Measurements from ENCODE around the gene EPHA1. TPM values are rescaled to one million over a fixed set of nuclear protein-coding genes. Genes with fewer than 3 reads are reported as not detected.

EPHA1 gene
- total and polyA plus RNA-seq, 5 donors from 2014 or later, result 1.4 to 10.3 (median 5.0) TPM

DNA sequence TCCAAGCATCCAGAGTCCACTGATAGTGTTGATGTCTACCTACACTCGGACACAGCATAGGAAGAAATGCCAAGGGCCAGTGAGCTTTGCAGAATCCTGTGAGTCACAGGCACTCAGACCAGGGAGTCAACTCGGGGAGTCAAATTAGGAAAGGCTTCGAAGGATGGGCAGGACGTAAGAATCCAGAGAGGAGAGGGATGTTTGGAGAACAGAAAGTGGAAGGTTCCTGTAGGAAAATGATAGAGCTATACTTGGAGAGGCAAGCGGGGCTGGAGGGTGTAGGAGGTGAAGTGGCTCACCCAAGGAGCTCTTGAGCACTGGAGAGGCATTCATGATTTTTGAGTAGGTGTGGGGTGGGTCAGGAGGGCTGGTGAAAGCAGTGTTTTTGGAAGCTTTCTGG, 24.5 kb downstream of the EPHA1 start:
- peaks cover 63% of the 10 kb centered on the region for H3K4me1 ChIP-seq (ENCODE audit: control insufficient read depth, insufficient read depth, low read length, poor library complexity, severe bottlenecking)
- Mint-ChIP-seq H3K36me3 (peaks cover 4% of the 10 kb centered on the region), H3K9me3 (peaks cover 0 to 1% (median 0%) of the 10 kb centered on the region in 7 donors), H3K27me3 (no peaks in the 10 kb centered on the region), H3K4me1 (peaks cover 10 to 21% (median 10%) of the 10 kb centered on the region in 4 donors), H3K4me3 (no peak overlapping the region), H3K27ac (no peak overlapping the region)
- ATAC-seq (ENCODE audit: low read depth in 2 of 2), result no peak
- DNase-seq, result no peak
- H3K36me3 ChIP-seq (ENCODE audit: control insufficient read depth, insufficient read depth, low read length), result peaks cover 16% of the 10 kb centered on the region
- no peaks in the 10 kb centered on the region for H3K9me3 ChIP-seq (ENCODE audit: control insufficient read depth in 2 of 2, low read length in 2 of 2)
- H3K4me3 ChIP-seq (ENCODE audit: low read depth, low read length), result peak overlapping the region; percentile 58
- no peaks in the 10 kb centered on the region for H3K27me3 ChIP-seq (ENCODE audit: control insufficient read depth, insufficient read depth, low read length)
- H3K27ac ChIP-seq (ENCODE audit: insufficient read depth, low read length, poor library complexity, severe bottlenecking), result peak overlapping the region; percentile 36

DNA sequence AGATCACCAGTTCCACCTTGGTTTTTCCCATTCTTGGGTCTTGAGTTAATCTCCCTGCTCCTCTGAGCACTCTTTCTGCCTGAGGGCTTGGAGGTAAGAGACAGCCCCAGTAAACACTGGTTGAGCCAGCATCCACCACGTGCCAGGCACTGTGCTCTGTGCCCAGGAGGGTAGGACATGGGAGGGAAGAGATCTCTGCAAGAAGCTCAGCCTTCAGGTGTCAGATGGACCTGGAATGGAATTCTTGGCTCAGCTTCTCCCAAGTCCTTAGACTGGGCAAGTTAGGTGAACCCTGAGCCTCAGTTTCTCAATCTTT, 25.1 kb downstream of the EPHA1 start:
- H3K4me1 Mint-ChIP-seq, result peaks cover 14 to 22% (median 15%) of the 10 kb centered on the region in 4 donors
- H3K36me3 Mint-ChIP-seq, result no peaks in the 10 kb centered on the region
- peaks cover 0 to 1% (median 0%) of the 10 kb centered on the region in 7 donors for H3K9me3 Mint-ChIP-seq
- no peak overlapping the region for H3K4me3 Mint-ChIP-seq
- Histone ChIP-seq H3K4me3 (ENCODE audit: low read depth, low read length) (peak overlapping the region; percentile 58), H3K36me3 (ENCODE audit: control insufficient read depth, insufficient read depth, low read length) (peaks cover 11% of the 10 kb centered on the region), H3K4me1 (ENCODE audit: control insufficient read depth, insufficient read depth, low read length, poor library complexity, severe bottlenecking) (peaks cover 69% of the 10 kb centered on the region), H3K27me3 (ENCODE audit: control insufficient read depth, insufficient read depth, low read length) (no peaks in the 10 kb centered on the region), H3K27ac (ENCODE audit: insufficient read depth, low read length, poor library complexity, severe bottlenecking) (peak overlapping the region; percentile 30), H3K9me3 (ENCODE audit: control insufficient read depth in 2 of 2, low read length in 2 of 2) (no peaks in the 10 kb centered on the region)
- no peaks in the 10 kb centered on the region for H3K27me3 Mint-ChIP-seq
- ATAC-seq (ENCODE audit: low read depth in 2 of 2) (no peak), DNase-seq (no peak)
- H3K27ac Mint-ChIP-seq, result peak overlapping the region in 1 of 3 donors; percentile 90

DNA sequence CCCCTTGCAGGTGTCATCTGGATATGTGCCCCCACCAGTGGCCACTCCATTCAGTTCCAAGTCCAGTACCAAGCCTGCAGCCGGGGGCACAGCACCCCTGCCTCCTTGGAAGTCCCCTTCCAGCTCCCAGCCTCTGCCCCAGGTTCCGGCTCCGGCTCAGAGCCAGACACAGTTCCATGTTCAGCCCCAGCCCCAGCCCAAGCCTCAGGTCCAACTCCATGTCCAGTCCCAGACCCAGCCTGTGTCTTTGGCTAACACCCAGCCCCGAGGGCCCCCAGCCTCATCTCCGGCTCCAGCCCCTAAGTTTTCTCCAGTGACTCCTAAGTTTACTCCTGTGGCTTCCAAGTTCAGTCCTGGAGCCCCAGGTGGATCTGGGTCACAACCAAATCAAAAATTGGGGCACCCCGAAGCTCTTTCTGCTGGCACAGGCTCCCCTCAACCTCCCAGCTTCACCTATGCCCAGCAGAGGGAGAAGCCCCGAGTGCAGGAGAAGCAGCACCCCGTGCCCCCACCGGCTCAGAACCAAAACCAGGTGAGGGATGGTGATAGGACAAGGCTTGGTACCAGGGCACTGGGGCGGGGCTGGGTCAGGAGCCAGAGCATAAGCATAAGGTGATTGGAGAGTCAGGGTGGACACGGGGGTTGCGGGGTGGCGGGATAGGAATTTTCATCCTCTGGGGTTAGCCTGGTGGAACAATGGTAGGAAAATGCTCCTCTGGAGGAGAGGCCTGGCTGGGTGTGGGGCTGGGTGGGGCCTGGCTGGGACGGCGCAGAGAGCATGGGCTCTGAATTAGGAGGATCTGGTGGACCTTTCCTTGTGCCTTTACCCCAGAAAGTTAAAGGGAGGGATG, 25.6 kb downstream of the EPHA1 start:
- H3K36me3 ChIP-seq (ENCODE audit: control insufficient read depth, insufficient read depth, low read length), result peaks cover 6% of the 10 kb centered on the region
- no peaks in the 10 kb centered on the region for H3K27me3 Mint-ChIP-seq
- H3K4me3 Mint-ChIP-seq, result no peak overlapping the region
- H3K4me1 ChIP-seq (ENCODE audit: control insufficient read depth, insufficient read depth, low read length, poor library complexity, severe bottlenecking), result peaks cover 72% of the 10 kb centered on the region
- H3K9me3 ChIP-seq (ENCODE audit: control insufficient read depth in 2 of 2, low read length in 2 of 2), result no peaks in the 10 kb centered on the region
- DNase-seq (no peak), ATAC-seq (ENCODE audit: low read depth in 2 of 2) (no peak)
- H3K4me3 ChIP-seq (ENCODE audit: low read depth, low read length), result peak overlapping the region; percentile 62
- peak overlapping the region; percentile 96 for H3K27ac ChIP-seq (ENCODE audit: insufficient read depth, low read length, poor library complexity, severe bottlenecking)
- no peaks in the 10 kb centered on the region for H3K27me3 ChIP-seq (ENCODE audit: control insufficient read depth, insufficient read depth, low read length)
- H3K27ac Mint-ChIP-seq, result peak overlapping the region in 2 of 3 donors; percentile 87 to 90
- H3K9me3 Mint-ChIP-seq, result peaks cover 0 to 1% (median 0%) of the 10 kb centered on the region in 7 donors
- no peaks in the 10 kb centered on the region for H3K36me3 Mint-ChIP-seq
- peaks cover 15 to 26% (median 20%) of the 10 kb centered on the region in 4 donors for H3K4me1 Mint-ChIP-seq

- H3K27ac ChIP-seq (ENCODE audit: insufficient read depth, low read length, poor library complexity, severe bottlenecking), result peak overlapping the region; percentile 96
- DNase-seq (no peak), ATAC-seq (ENCODE audit: low read depth in 2 of 2) (no peak)
- no peaks in the 10 kb centered on the region for H3K9me3 ChIP-seq (ENCODE audit: control insufficient read depth in 2 of 2, low read length in 2 of 2)
- H3K4me3 ChIP-seq (ENCODE audit: low read depth, low read length), result peak overlapping the region; percentile 64
- no peaks in the 10 kb centered on the region for H3K36me3 ChIP-seq (ENCODE audit: control insufficient read depth, insufficient read depth, low read length)
- H3K27ac Mint-ChIP-seq, result peak overlapping the region in 2 of 3 donors; percentile 87 to 90
- no peaks in the 10 kb centered on the region for H3K27me3 ChIP-seq (ENCODE audit: control insufficient read depth, insufficient read depth, low read length)
- H3K4me1 ChIP-seq (ENCODE audit: control insufficient read depth, insufficient read depth, low read length, poor library complexity, severe bottlenecking), result peaks cover 72% of the 10 kb centered on the region
- no peak overlapping the region for H3K4me3 Mint-ChIP-seq
- peaks cover 1% of the 10 kb centered on the region for H3K36me3 Mint-ChIP-seq
- no peaks in the 10 kb centered on the region for H3K27me3 Mint-ChIP-seq
- H3K9me3 Mint-ChIP-seq, result peaks cover 0 to 1% (median 0%) of the 10 kb centered on the region in 7 donors
- peaks cover 18 to 26% (median 23%) of the 10 kb centered on the region in 4 donors for H3K4me1 Mint-ChIP-seq
Measured at GRCh38 chr7:143382126-143382790, 26.4 kb downstream of the EPHA1 start.

DNA sequence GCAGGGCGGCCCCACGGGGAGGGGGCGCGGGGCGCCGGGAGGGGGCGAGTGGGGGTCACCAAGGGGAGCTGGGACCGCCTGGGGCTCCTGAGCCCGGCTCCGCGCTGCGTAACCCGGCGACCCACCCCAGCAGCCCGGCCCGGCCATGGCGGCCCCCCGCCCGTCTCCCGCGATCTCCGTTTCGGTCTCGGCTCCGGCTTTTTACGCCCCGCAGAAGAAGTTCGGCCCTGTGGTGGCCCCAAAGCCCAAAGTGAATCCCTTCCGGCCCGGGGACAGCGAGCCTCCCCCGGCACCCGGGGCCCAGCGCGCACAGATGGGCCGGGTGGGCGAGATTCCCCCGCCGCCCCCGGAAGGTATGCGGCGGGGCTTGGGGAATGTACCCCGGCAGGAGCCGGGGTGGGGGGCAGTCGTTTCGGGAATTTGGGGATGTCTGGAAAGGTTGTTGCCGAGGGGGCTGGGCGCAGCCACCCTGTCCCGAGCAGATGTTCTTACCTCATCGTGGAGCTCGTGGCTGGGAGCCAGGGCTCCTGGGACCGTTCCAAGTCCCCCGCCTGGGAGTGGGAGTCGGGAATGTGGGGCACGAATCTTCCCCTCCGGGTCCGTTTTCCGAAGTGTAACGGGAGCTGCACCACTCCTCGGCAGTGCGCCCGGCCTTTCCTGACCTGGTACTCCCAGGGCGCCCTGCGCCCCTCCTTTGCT, 27.1 kb downstream of the EPHA1 start:
- H3K4me1 Mint-ChIP-seq, result peaks cover 24 to 32% (median 28%) of the 10 kb centered on the region in 4 donors
- peak in 1 of 3 donors; percentile 36 for DNase-seq
- peak overlapping the region in 2 of 3 donors; percentile 15 to 90 for H3K27ac Mint-ChIP-seq
- Histone ChIP-seq H3K4me3 (ENCODE audit: low read depth, low read length) (peak overlapping the region; percentile 64), H3K36me3 (ENCODE audit: control insufficient read depth, insufficient read depth, low read length) (no peaks in the 10 kb centered on the region), H3K27ac (ENCODE audit: insufficient read depth, low read length, poor library complexity, severe bottlenecking) (peak overlapping the region; percentile 96), H3K27me3 (ENCODE audit: control insufficient read depth, insufficient read depth, low read length) (no peaks in the 10 kb centered on the region), H3K9me3 (ENCODE audit: control insufficient read depth in 2 of 2, low read length in 2 of 2) (no peaks in the 10 kb centered on the region), H3K4me1 (ENCODE audit: control insufficient read depth, insufficient read depth, low read length, poor library complexity, severe bottlenecking) (peaks cover 69% of the 10 kb centered on the region)
- peak overlapping the region in 1 of 4 donors; percentile 95 for H3K4me3 Mint-ChIP-seq
- H3K9me3 Mint-ChIP-seq, result peaks cover 0 to 1% (median 0%) of the 10 kb centered on the region in 7 donors
- no peaks in the 10 kb centered on the region for H3K27me3 Mint-ChIP-seq
- ATAC-seq (ENCODE audit: low read depth in 2 of 2), result peak in 1 of 2 donors; percentile 0
- peaks cover 4% of the 10 kb centered on the region for H3K36me3 Mint-ChIP-seq

DNA sequence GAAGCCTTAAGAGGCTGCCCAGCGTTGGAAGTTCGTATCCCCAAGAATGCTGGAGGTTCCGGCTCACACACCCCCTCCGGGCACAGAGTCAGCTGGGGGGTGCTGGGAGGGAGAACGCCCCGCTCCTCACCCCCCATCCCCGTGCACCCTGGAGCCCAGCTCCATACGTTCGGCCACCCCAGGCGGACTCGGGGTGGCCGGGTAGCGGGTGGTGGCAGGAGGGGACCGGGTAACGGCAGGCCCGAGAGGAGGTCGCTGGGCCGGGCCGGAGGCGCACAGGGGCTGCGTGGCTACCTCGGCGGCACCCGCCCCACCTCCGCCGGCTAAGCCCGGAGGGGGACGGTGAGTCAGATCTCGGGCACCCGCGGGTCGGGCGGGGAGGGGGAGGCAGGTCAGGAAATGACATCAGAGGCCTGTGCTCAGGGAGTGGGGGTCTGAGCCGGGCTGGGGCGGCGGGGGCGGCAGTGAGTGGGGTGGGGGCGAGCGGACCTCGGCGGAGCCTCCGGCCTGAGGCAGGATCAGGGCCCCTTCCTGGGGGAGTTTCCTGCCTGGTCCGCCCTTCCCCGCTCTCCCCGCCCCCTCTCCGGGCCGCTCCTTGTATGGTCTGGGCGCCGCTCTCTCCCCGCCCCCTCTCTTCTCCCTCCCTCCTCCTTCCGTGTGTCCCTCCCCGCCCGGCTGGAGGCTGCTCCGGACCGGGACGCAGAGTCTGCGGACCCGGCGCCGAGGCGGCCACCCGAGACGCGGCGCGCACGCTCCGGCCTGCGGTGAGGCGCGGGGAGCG, 27.8 kb downstream of the EPHA1 start, which contains the start of gene ZYX:
ZYX (plus strand) TSS at position 700 of the 781 bp plus-strand sequence. CDS start 227 bp downstream, outside the sequence.
- Mint-ChIP-seq H3K4me1 (peaks cover 28 to 40% (median 34%) of the 10 kb centered on the region in 4 donors), H3K4me3 (peak within 1 kb of the TSS; percentile 91 to 99 (median 94))

More for the DNA sequence above, 27.8 kb downstream of the EPHA1 start, which contains the start of gene ZYX:
- peak within 1 kb of the TSS; percentile 91 for H3K4me3 ChIP-seq (ENCODE audit: low read depth, low read length)
- Mint-ChIP-seq H3K27ac (peak within 1 kb of the TSS; percentile 91 to 98 (median 95)), H3K36me3 (peaks cover 4% of the 10 kb centered on the region), H3K27me3 (no peaks in the 10 kb centered on the region), H3K9me3 (peaks cover 0 to 1% (median 0%) of the 10 kb centered on the region in 7 donors)
- H3K27me3 ChIP-seq (ENCODE audit: control insufficient read depth, insufficient read depth, low read length), result no peaks in the 10 kb centered on the region
- no peaks in the 10 kb centered on the region for H3K9me3 ChIP-seq (ENCODE audit: control insufficient read depth in 2 of 2, low read length in 2 of 2)
- peaks cover 69% of the 10 kb centered on the region for H3K4me1 ChIP-seq (ENCODE audit: control insufficient read depth, insufficient read depth, low read length, poor library complexity, severe bottlenecking)
- H3K36me3 ChIP-seq (ENCODE audit: control insufficient read depth, insufficient read depth, low read length), result no peaks in the 10 kb centered on the region
- DNase-seq (peak; percentile 82 to 91 (median 87)), ATAC-seq (ENCODE audit: low read depth in 2 of 2) (peak; percentile 80 to 81)
- peak within 1 kb of the TSS; percentile 96 for H3K27ac ChIP-seq (ENCODE audit: insufficient read depth, low read length, poor library complexity, severe bottlenecking)
